ENCODE data around the gene FBP1. TPM values are rescaled to one million over a fixed set of nuclear protein-coding genes. Genes with fewer than 3 reads are reported as not detected.

FBP1 gene
- total and polyA plus RNA-seq, 10 of the 15 experiments (the other 5 are each of a cell fraction or from before 2014, with no cell fraction given): 0.11 to 0.38 (median 0.15) TPM; not detected in 7

- no peaks in the 10 kb centered on the region; the same call in 1 of the 2 replicates for H3K4me1 ChIP-seq (ENCODE audit: control insufficient read depth, insufficient read depth, low read length)
- no TSS peak for BruUV-seq (replicated peaks)
- ChIA-PET CTCF (interaction anchor here (0.5 to 11.9 kb wide), 8 partner anchors 11 to 655 kb away, joined by 3 to 355 read pairs (median 30); no protein-coding TSS in a partner anchor), SMC1A (ENCODE audit: uncharacterized antibody, unreplicated experiment) (interaction anchor here (1.3 to 5.8 kb wide), 6 partner anchors 103 to 500 kb away, joined by 3 to 143 read pairs (median 20); no protein-coding TSS in a partner anchor), POLR2A (no interaction called here), RAD21 (ENCODE audit: unreplicated experiment) (interaction anchor here (1.2 to 6.1 kb wide), 5 partner anchors 11 to 449 kb away, joined by 3 to 134 read pairs (median 30); no protein-coding TSS in a partner anchor)
- FAIRE-seq: no peak
- no peak for TF ChIP-seq ZNF384 (IDR thresholded peaks at IDR 0.05; ENCODE audit: borderline replicate concordance, low read depth, low read length)
- no peak for TF ChIP-seq ETV6 (conservative IDR thresholded peaks at IDR 0.05 in 1 of 2, IDR thresholded peaks at IDR 0.05 in 1 of 2; ENCODE audit: borderline replicate concordance in 1 of 2, low read depth in 1 of 2)
- no peak for TF ChIP-seq ZNF274 (IDR thresholded peaks at IDR 0.05; ENCODE audit: insufficient read depth, insufficient read length)
- TF ChIP-seq TCF3 (IDR thresholded peaks at IDR 0.05; ENCODE audit: borderline replicate concordance, insufficient read depth, low read depth, low read length): no peak
- no peak for TF ChIP-seq POU2F2 (IDR thresholded peaks at IDR 0.05; ENCODE audit: borderline replicate concordance, low read depth, low read length)
- TF ChIP-seq FOXK2 (IDR thresholded peaks at IDR 0.05): no peak
- TF ChIP-seq ZBTB11 (CRISPR knock-in tag; IDR thresholded peaks at IDR 0.05): no peak
- no peak for TF ChIP-seq SUPT20H (IDR thresholded peaks at IDR 0.05; ENCODE audit: borderline replicate concordance, control insufficient read depth, low read depth, low read length)
- TF ChIP-seq JUNB (IDR thresholded peaks at IDR 0.05): no peak
- TF ChIP-seq EZH2 (IDR thresholded peaks at IDR 0.05; ENCODE audit: borderline replicate concordance, control insufficient read depth, low read depth, low read length): no peak
- DNase-seq (ENCODE audit: low read depth, low spot score): no peak
- H3K79me2 ChIP-seq (ENCODE audit: control insufficient read depth, insufficient read depth, low read length): no peaks in the 10 kb centered on the region
- no peak overlapping the region for H2AFZ ChIP-seq (ENCODE audit: control insufficient read depth, low read depth, low read length)
- no peak for ATAC-seq
- no peak overlapping the region for H3K4me2 ChIP-seq (ENCODE audit: control insufficient read depth, insufficient read depth)
- no peak overlapping the region for H3K4me3 ChIP-seq
- no peaks in the 10 kb centered on the region for H3K36me3 ChIP-seq (ENCODE audit: control insufficient read depth in 2 of 2, insufficient read depth in 2 of 2, low read length in 1 of 2)
- in situ Hi-C loops (cut with MboI) (loop anchor here (25.0 kb wide), 1 partner anchor 1533 kb away; no protein-coding TSS in a partner anchor), intact Hi-C loops (cut with micrococcal nuclease; ENCODE audit: unreplicated experiment) (no loop called here)
- no peaks in the 10 kb centered on the region for H3K27me3 ChIP-seq (replicated peaks in 1 of 2; ENCODE audit: control insufficient read depth in 2 of 2, insufficient read depth in 2 of 2, low read length in 1 of 2)
- WGBS (ENCODE audit: insufficient coverage, insufficient replicate concordance, low lambda C conversion rate, missing lambda C conversion rate): 79% methylated on average over 8 of the region's 8 CpGs
- no peaks in the 10 kb centered on the region for H3K9me3 ChIP-seq (replicated peaks; ENCODE audit: control insufficient read depth, insufficient read depth, low read length)
- H3K9ac ChIP-seq (ENCODE audit: control insufficient read depth, insufficient read depth, low read length): no peak overlapping the region
- no peaks in the 10 kb centered on the region for H4K20me1 ChIP-seq (ENCODE audit: control insufficient read depth, insufficient read depth)
- H3K27ac ChIP-seq (ENCODE audit: control insufficient read depth, insufficient read depth): no peak overlapping the region
These were observed 40.3 kb upstream of the FBP1 start for GRCh38 chr9:94679587-94679986.

Data from GM12878 (cell line).